SK-N-SH treated with all-trans-retinoic acid at 6 μM for 48 hours (cell line): Measurements from ENCODE around the gene SH2B3.

ENCODE experiments used
- ATAC-seq: fragments of 200-7000 bp; cut with Tn5 transposase; 3 replicates; pipeline ENCODE4 v1.9.1; 2020; ENCODE audit warnings: mild to moderate bottlenecking, moderate library complexity
- ARNTL ChIP-seq: fragments of 450-650 bp; formaldehyde crosslinking; IDR thresholded peaks from 2 replicates; pipeline ENCODE4 v1.5.0; 2020; ENCODE audit warnings: low read depth, mild to moderate bottlenecking, moderate library complexity, borderline replicate concordance
- BACH2 ChIP-seq: fragments of 250-450 bp; sonication (Bioruptor Pico); IDR thresholded peaks from 2 replicates; pipeline ENCODE4 v1.9.0; 2021; ENCODE audit warnings: mild to moderate bottlenecking, borderline replicate concordance
- CREB5 ChIP-seq: fragments of 250-450 bp; sonication (Bioruptor Pico); IDR thresholded peaks from 2 replicates; pipeline ENCODE4 v1.5.1; 2020; ENCODE audit warnings: low read depth, mild to moderate bottlenecking, moderate library complexity
- CSDC2 ChIP-seq: fragments of 250-450 bp; sonication (Bioruptor Pico); IDR thresholded peaks from 2 replicates; pipeline ENCODE4 v1.5.0; 2020; ENCODE audit warnings: mild to moderate bottlenecking, moderate library complexity
- ESRRG ChIP-seq: fragments of 250-450 bp; sonication (Bioruptor Pico); IDR thresholded peaks from 2 replicates; pipeline ENCODE4 v1.6.1; 2021; ENCODE audit warnings: mild to moderate bottlenecking
- GLIS3 ChIP-seq: fragments of 250-450 bp; sonication (Bioruptor Pico); IDR thresholded peaks from 2 replicates; pipeline ENCODE4 v1.5.0; 2020; ENCODE audit warnings: mild to moderate bottlenecking, moderate library complexity
- ISL1 ChIP-seq: fragments of 250-450 bp; sonication (Bioruptor Pico); IDR thresholded peaks from 2 replicates; pipeline ENCODE4 v2.1.2; 2022; ENCODE audit warnings: mild to moderate bottlenecking, moderate library complexity
- OSR1 ChIP-seq: fragments of 250-450 bp; sonication (Bioruptor Pico); IDR thresholded peaks from 2 replicates; pipeline ENCODE4 v1.8.0; 2022; ENCODE audit warnings: moderate library complexity, mild to moderate bottlenecking, inconsistent platforms
- PATZ1 ChIP-seq: fragments of 250-450 bp; sonication (Bioruptor Pico); IDR thresholded peaks from 2 replicates; pipeline ENCODE4 v1.8.0; 2020; ENCODE audit warnings: mild to moderate bottlenecking, moderate library complexity, borderline replicate concordance
- PPARA ChIP-seq: fragments of 250-450 bp; sonication (Bioruptor Pico); IDR thresholded peaks from 2 replicates; pipeline ENCODE4 v1.5.0; 2020; ENCODE audit warnings: mild to moderate bottlenecking, borderline replicate concordance
- RARB ChIP-seq: fragments of 250-450 bp; sonication (Bioruptor Pico); IDR thresholded peaks from 2 replicates; pipeline ENCODE4 v1.8.0; 2021; ENCODE audit warnings: mild to moderate bottlenecking, moderate library complexity
- SNAI2 ChIP-seq: fragments of 250-450 bp; sonication (Bioruptor Pico); IDR thresholded peaks from 2 replicates; pipeline ENCODE4 v1.5.0; 2020; ENCODE audit warnings: mild to moderate bottlenecking, moderate library complexity
- TCF4 ChIP-seq: fragments of 250-450 bp; sonication (Bioruptor Pico); IDR thresholded peaks from 2 replicates; pipeline ENCODE4 v1.8.0; 2021; ENCODE audit warnings: mild to moderate bottlenecking, moderate library complexity, borderline replicate concordance
- TOX ChIP-seq: fragments of 250-450 bp; sonication (Bioruptor Pico); IDR thresholded peaks from 2 replicates; pipeline ENCODE4 v1.8.0; 2021; ENCODE audit warnings: mild to moderate bottlenecking, moderate library complexity, borderline replicate concordance
- ZC3H10 ChIP-seq: fragments of 250-450 bp; sonication (Bioruptor Pico); IDR thresholded peaks from 2 replicates; pipeline ENCODE4 v1.5.1; 2021; ENCODE audit warnings: mild to moderate bottlenecking, moderate library complexity
- ZFP3 ChIP-seq: fragments of 250-450 bp; sonication (Bioruptor Pico); IDR thresholded peaks from 2 replicates; pipeline ENCODE4 v1.5.0; 2020; ENCODE audit warnings: mild to moderate bottlenecking, moderate library complexity
- ZFP30 ChIP-seq: fragments of 450-650 bp; formaldehyde crosslinking; IDR thresholded peaks from 2 replicates; pipeline ENCODE4 v1.5.0; 2022; ENCODE audit warnings: mild to moderate bottlenecking, moderate library complexity
- ZNF565 ChIP-seq: fragments of 450-650 bp; formaldehyde crosslinking; conservative IDR thresholded peaks from 2 replicates; pipeline ENCODE4 v1.5.0; 2020; ENCODE audit warnings: low read depth, mild to moderate bottlenecking, moderate library complexity
- ZNF70 ChIP-seq: fragments of 450-650 bp; formaldehyde crosslinking; IDR thresholded peaks from 2 replicates; pipeline ENCODE4 v1.5.0; 2020; ENCODE audit warnings: mild to moderate bottlenecking, moderate library complexity
- ZNF8 ChIP-seq: fragments of 450-650 bp; formaldehyde crosslinking; IDR thresholded peaks from 2 replicates; pipeline ENCODE4 v1.5.0; 2020; ENCODE audit warnings: mild to moderate bottlenecking, moderate library complexity
- TF ChIP-seq, protein P1 (sequence below): fragments of 250-450 bp; sonication (Bioruptor Pico); IDR thresholded peaks from 2 replicates; pipeline ENCODE4 v1.5.1; 2021; ENCODE audit warnings: mild to moderate bottlenecking, moderate library complexity
- TF ChIP-seq, protein P2 (sequence below): fragments of 250-450 bp; sonication (Bioruptor Pico); IDR thresholded peaks from 2 replicates; pipeline ENCODE4 v1.5.0; 2020; ENCODE audit warnings: mild to moderate bottlenecking, moderate library complexity

The SH2B3 gene

GRCh38 chr12:111394480-111394879 lies 11.2 kb upstream of the SH2B3 start:
- TF ChIP-seq OSR1 (no peak), ZC3H10 (CRISPR knock-in tag) (no peak), GLIS3 (CRISPR knock-in tag) (no peak), ZFP30 (CRISPR knock-in tag) (no peak), ZNF8 (CRISPR knock-in tag) (no peak), ZNF70 (CRISPR knock-in tag) (no peak), ZNF565 (CRISPR knock-in tag) (no peak), TOX (CRISPR knock-in tag) (no peak), TCF4 (no peak), CREB5 (CRISPR knock-in tag) (no peak), PATZ1 (CRISPR knock-in tag) (no peak), ZFP3 (CRISPR knock-in tag) (no peak), BACH2 (CRISPR knock-in tag) (no peak), CSDC2 (CRISPR knock-in tag) (no peak), ISL1 (CRISPR knock-in tag) (no peak), ARNTL (CRISPR knock-in tag) (no peak), SNAI2 (no peak), PPARA (CRISPR knock-in tag) (no peak)
- TF ChIP-seq, protein P1, sequence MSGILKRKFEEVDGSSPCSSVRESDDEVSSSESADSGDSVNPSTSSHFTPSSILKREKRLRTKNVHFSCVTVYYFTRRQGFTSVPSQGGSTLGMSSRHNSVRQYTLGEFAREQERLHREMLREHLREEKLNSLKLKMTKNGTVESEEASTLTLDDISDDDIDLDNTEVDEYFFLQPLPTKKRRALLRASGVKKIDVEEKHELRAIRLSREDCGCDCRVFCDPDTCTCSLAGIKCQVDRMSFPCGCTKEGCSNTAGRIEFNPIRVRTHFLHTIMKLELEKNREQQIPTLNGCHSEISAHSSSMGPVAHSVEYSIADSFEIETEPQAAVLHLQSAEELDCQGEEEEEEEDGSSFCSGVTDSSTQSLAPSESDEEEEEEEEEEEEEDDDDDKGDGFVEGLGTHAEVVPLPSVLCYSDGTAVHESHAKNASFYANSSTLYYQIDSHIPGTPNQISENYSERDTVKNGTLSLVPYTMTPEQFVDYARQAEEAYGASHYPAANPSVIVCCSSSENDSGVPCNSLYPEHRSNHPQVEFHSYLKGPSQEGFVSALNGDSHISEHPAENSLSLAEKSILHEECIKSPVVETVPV (CRISPR knock-in tag), result no peak
- TF ChIP-seq, protein P2, sequence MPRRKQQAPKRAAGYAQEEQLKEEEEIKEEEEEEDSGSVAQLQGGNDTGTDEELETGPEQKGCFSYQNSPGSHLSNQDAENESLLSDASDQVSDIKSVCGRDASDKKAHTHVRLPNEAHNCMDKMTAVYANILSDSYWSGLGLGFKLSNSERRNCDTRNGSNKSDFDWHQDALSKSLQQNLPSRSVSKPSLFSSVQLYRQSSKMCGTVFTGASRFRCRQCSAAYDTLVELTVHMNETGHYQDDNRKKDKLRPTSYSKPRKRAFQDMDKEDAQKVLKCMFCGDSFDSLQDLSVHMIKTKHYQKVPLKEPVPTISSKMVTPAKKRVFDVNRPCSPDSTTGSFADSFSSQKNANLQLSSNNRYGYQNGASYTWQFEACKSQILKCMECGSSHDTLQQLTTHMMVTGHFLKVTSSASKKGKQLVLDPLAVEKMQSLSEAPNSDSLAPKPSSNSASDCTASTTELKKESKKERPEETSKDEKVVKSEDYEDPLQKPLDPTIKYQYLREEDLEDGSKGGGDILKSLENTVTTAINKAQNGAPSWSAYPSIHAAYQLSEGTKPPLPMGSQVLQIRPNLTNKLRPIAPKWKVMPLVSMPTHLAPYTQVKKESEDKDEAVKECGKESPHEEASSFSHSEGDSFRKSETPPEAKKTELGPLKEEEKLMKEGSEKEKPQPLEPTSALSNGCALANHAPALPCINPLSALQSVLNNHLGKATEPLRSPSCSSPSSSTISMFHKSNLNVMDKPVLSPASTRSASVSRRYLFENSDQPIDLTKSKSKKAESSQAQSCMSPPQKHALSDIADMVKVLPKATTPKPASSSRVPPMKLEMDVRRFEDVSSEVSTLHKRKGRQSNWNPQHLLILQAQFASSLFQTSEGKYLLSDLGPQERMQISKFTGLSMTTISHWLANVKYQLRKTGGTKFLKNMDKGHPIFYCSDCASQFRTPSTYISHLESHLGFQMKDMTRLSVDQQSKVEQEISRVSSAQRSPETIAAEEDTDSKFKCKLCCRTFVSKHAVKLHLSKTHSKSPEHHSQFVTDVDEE (CRISPR knock-in tag), result no peak
- no peak for ATAC-seq

- ATAC-seq, result no peak
Observed at GRCh38 chr12:111395336-111396187, 10.2 kb upstream of the SH2B3 start.

More at GRCh38 chr12:111395336-111396187, 10.2 kb upstream of the SH2B3 start:
- TF ChIP-seq PPARA (CRISPR knock-in tag) (no peak), RARB (CRISPR knock-in tag) (no peak), PATZ1 (CRISPR knock-in tag) (no peak), ESRRG (CRISPR knock-in tag) (no peak), CSDC2 (CRISPR knock-in tag) (no peak), ZNF8 (CRISPR knock-in tag) (no peak), ISL1 (CRISPR knock-in tag) (no peak), ZNF70 (CRISPR knock-in tag) (no peak), CREB5 (CRISPR knock-in tag) (no peak), TCF4 (no peak)
- TF ChIP-seq, protein P1 (CRISPR knock-in tag), result no peak
